GM23338 (cell line): Measurements from ENCODE around the gene ESR1. TPM values are rescaled to one million over a fixed set of nuclear protein-coding genes. Genes with fewer than 3 reads are reported as not detected.

Experiments used
- ATAC-seq: fragments of 200-7000 bp; cut with Tn5 transposase; 3 replicates; pipeline ENCODE4 v1.9.1; 2020
- DNase-seq: peaks from one replicate; pipeline ENCODE4 v3.0.0-alpha.2; 2015; ENCODE audit warnings: low spot score
- H2AFZ ChIP-seq: fragments of 200-600 bp; sonication (generic); 2 replicates; pipeline ENCODE4 v1.8.0; 2016; ENCODE audit warnings: antibody characterized with exemption, mild to moderate bottlenecking, moderate library complexity
- H3F3A ChIP-seq: fragments of 200-600 bp; sonication (generic); replicated peaks from 2 replicates; pipeline ENCODE4 v1.8.0; 2017; ENCODE audit warnings: antibody characterized with exemption, mixed run types, low read depth
- H3K27ac ChIP-seq: fragments of 200-600 bp; sonication (generic); 2 replicates; pipeline ENCODE4 v1.6.1; 2016; ENCODE audit warnings: low read depth
- H3K27me3 ChIP-seq: fragments of 200-600 bp; sonication (generic); 2 replicates; pipeline ENCODE4 v1.8.0; 2016; ENCODE audit warnings: mild to moderate bottlenecking, mixed run types, moderate library complexity; ENCODE audit not compliant: insufficient read depth
- H3K36me3 ChIP-seq: fragments of 200-600 bp; sonication (generic); 2 replicates; pipeline ENCODE4 v1.8.0; 2016; ENCODE audit warnings: mild to moderate bottlenecking; ENCODE audit not compliant: insufficient read depth
- H3K4me1 ChIP-seq: fragments of 200-600 bp; sonication (generic); 2 replicates; pipeline ENCODE4 v1.8.0; 2016; ENCODE audit warnings: mild to moderate bottlenecking, moderate library complexity; ENCODE audit not compliant: insufficient read depth
- H3K4me2 ChIP-seq: fragments of 200-600 bp; sonication (generic); 2 replicates; pipeline ENCODE4 v1.7.1; 2017; ENCODE audit warnings: mixed run types
- H3K4me3 ChIP-seq: fragments of 200-600 bp; sonication (generic); 2 replicates; pipeline ENCODE4 v1.6.1; 2016; ENCODE audit warnings: mixed run types
- H3K79me2 ChIP-seq: fragments of 200-600 bp; sonication (generic); replicated peaks from 2 replicates; pipeline ENCODE4 v1.8.0; 2017; ENCODE audit warnings: mild to moderate bottlenecking; ENCODE audit not compliant: insufficient read depth
- H3K9me2 ChIP-seq: fragments of 200-600 bp; sonication (generic); 2 replicates; pipeline ENCODE4 v1.8.0; 2017; ENCODE audit not compliant: insufficient read depth
- H4K20me1 ChIP-seq: fragments of 200-600 bp; sonication (generic); replicated peaks from 2 replicates; pipeline ENCODE4 v1.8.0; 2017; ENCODE audit warnings: mild to moderate bottlenecking; ENCODE audit not compliant: insufficient read depth
- H3K27ac Mint-ChIP-seq: 2 replicates; pipeline ENCODE4 v1.8.0; 2020; ENCODE audit warnings: inconsistent platforms, mild to moderate bottlenecking, moderate library complexity, mixed read lengths
- H3K27me3 Mint-ChIP-seq: 3 replicates; pipeline ENCODE4 v1.8.0; 2022; ENCODE audit warnings: low read depth, mild to moderate bottlenecking, moderate library complexity, mixed read lengths, inconsistent platforms; ENCODE audit not compliant: insufficient read depth, poor library complexity
- H3K36me3 Mint-ChIP-seq: 3 replicates; pipeline ENCODE4 v1.8.0; 2021; ENCODE audit warnings: low read depth, mild to moderate bottlenecking, inconsistent platforms, moderate library complexity, mixed read lengths
- H3K4me1 Mint-ChIP-seq: 3 replicates; pipeline ENCODE4 v1.8.0; 2020; ENCODE audit warnings: mild to moderate bottlenecking, inconsistent platforms, mixed read lengths
- H3K4me3 Mint-ChIP-seq: 3 replicates; pipeline ENCODE4 v1.8.0; 2021; ENCODE audit warnings: moderate library complexity, mild to moderate bottlenecking, inconsistent platforms, mixed read lengths
- H3K9me3 Mint-ChIP-seq: 3 replicates; pipeline ENCODE4 v1.8.0; 2020; ENCODE audit warnings: moderate library complexity, mild to moderate bottlenecking, inconsistent platforms, mixed read lengths
- ETS1 ChIP-seq: IDR thresholded peaks from 2 replicates; pipeline ENCODE4 v1.6.1; 2016; ENCODE audit warnings: antibody characterized with exemption
- POLR2AphosphoS5 ChIP-seq: IDR thresholded peaks from 2 replicates; pipeline ENCODE4 v1.6.1; 2016; ENCODE audit warnings: antibody characterized with exemption, low read depth
- STAT1 ChIP-seq: IDR thresholded peaks from one replicate; pipeline ENCODE4 v1.6.1; 2016; ENCODE audit warnings: antibody characterized with exemption; ENCODE audit not compliant: unreplicated experiment
- ZNF331 ChIP-seq: fragments of 250-450 bp; sonication (Bioruptor Pico); IDR thresholded peaks from 2 replicates; pipeline ENCODE4 v1.5.0; 2020; ENCODE audit warnings: low read depth, mild to moderate bottlenecking, moderate library complexity
- polyA plus RNA-seq: library from polyadenylated mRNA; unstranded; fragments of >200 nt; fragmentation: Nextera tagmentation; extraction: Ambion mirVana; gene quantifications from 2 replicates; pipeline ENCODE4 v1.2.1, GENCODE V29; 2016
- total RNA-seq: library from RNA; depleted of rRNA; stranded (reverse); fragments of >200 nt; shearing (Covaris generic); gene quantifications from 2 replicates; pipeline ENCODE4 v1.2.3, GENCODE V29; 2014
- TF ChIP-seq, protein P1 (sequence below): IDR thresholded peaks from one replicate; pipeline ENCODE4 v1.6.1; 2018; ENCODE audit warnings: antibody characterized with exemption; ENCODE audit not compliant: unreplicated experiment
- TF ChIP-seq, protein P2 (sequence below): fragments of 250-450 bp; sonication (Bioruptor Pico); IDR thresholded peaks from 2 replicates; pipeline ENCODE4 v1.5.0; 2020; ENCODE audit warnings: mild to moderate bottlenecking, moderate library complexity

The ESR1 gene
- total and polyA plus RNA-seq, 2 experiments from 2014 or later: 0.94 TPM; not detected in 1

DNA sequence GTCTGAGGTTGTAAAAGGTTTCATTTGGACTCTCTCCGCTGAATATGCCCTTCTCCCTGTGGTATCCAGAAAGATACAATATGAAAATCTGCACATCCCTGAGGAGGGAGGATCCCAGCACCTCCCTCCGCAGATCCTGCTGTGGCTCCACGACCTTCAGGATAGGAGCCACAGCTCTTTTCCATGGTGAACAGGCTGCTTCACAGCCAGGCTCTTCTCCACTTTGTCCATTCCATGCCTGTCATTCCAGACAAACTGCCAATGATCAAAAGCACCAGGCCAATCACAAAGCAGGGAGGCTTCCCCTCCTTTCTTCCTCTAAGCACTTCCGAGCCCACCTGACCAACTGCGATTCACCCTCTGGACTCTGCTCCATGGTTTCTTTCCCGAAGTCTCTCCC is 339.8 kb downstream of the ESR1 start:
- H3K9me2 ChIP-seq: no peaks in the 10 kb centered on the region
- H3F3A ChIP-seq: no peaks in the 10 kb centered on the region
- H3K27ac ChIP-seq: no peak overlapping the region
- no peak for DNase-seq
- H3K4me3 ChIP-seq: no peak overlapping the region
- no peak overlapping the region for H3K4me2 ChIP-seq
- no peaks in the 10 kb centered on the region for H3K9me3 Mint-ChIP-seq
- H3K27me3 Mint-ChIP-seq: peaks cover 2% of the 10 kb centered on the region
- H3K36me3 Mint-ChIP-seq: no peaks in the 10 kb centered on the region
- no peaks in the 10 kb centered on the region for H3K4me1 ChIP-seq
- H3K4me3 Mint-ChIP-seq: no peak overlapping the region
- no peak overlapping the region for H2AFZ ChIP-seq
- H3K79me2 ChIP-seq: no peaks in the 10 kb centered on the region
- no peaks in the 10 kb centered on the region for H3K36me3 ChIP-seq
- H4K20me1 ChIP-seq: no peaks in the 10 kb centered on the region
- no peak overlapping the region for H3K27ac Mint-ChIP-seq
- ATAC-seq: no peak
- H3K27me3 ChIP-seq: no peaks in the 10 kb centered on the region
- no peak for TF ChIP-seq STAT1
- no peak for TF ChIP-seq ETS1
- TF ChIP-seq, protein P1, sequence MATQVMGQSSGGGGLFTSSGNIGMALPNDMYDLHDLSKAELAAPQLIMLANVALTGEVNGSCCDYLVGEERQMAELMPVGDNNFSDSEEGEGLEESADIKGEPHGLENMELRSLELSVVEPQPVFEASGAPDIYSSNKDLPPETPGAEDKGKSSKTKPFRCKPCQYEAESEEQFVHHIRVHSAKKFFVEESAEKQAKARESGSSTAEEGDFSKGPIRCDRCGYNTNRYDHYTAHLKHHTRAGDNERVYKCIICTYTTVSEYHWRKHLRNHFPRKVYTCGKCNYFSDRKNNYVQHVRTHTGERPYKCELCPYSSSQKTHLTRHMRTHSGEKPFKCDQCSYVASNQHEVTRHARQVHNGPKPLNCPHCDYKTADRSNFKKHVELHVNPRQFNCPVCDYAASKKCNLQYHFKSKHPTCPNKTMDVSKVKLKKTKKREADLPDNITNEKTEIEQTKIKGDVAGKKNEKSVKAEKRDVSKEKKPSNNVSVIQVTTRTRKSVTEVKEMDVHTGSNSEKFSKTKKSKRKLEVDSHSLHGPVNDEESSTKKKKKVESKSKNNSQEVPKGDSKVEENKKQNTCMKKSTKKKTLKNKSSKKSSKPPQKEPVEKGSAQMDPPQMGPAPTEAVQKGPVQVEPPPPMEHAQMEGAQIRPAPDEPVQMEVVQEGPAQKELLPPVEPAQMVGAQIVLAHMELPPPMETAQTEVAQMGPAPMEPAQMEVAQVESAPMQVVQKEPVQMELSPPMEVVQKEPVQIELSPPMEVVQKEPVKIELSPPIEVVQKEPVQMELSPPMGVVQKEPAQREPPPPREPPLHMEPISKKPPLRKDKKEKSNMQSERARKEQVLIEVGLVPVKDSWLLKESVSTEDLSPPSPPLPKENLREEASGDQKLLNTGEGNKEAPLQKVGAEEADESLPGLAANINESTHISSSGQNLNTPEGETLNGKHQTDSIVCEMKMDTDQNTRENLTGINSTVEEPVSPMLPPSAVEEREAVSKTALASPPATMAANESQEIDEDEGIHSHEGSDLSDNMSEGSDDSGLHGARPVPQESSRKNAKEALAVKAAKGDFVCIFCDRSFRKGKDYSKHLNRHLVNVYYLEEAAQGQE: no peak
- no peak for TF ChIP-seq ZNF331 (CRISPR knock-in tag)
- TF ChIP-seq, protein P2, sequence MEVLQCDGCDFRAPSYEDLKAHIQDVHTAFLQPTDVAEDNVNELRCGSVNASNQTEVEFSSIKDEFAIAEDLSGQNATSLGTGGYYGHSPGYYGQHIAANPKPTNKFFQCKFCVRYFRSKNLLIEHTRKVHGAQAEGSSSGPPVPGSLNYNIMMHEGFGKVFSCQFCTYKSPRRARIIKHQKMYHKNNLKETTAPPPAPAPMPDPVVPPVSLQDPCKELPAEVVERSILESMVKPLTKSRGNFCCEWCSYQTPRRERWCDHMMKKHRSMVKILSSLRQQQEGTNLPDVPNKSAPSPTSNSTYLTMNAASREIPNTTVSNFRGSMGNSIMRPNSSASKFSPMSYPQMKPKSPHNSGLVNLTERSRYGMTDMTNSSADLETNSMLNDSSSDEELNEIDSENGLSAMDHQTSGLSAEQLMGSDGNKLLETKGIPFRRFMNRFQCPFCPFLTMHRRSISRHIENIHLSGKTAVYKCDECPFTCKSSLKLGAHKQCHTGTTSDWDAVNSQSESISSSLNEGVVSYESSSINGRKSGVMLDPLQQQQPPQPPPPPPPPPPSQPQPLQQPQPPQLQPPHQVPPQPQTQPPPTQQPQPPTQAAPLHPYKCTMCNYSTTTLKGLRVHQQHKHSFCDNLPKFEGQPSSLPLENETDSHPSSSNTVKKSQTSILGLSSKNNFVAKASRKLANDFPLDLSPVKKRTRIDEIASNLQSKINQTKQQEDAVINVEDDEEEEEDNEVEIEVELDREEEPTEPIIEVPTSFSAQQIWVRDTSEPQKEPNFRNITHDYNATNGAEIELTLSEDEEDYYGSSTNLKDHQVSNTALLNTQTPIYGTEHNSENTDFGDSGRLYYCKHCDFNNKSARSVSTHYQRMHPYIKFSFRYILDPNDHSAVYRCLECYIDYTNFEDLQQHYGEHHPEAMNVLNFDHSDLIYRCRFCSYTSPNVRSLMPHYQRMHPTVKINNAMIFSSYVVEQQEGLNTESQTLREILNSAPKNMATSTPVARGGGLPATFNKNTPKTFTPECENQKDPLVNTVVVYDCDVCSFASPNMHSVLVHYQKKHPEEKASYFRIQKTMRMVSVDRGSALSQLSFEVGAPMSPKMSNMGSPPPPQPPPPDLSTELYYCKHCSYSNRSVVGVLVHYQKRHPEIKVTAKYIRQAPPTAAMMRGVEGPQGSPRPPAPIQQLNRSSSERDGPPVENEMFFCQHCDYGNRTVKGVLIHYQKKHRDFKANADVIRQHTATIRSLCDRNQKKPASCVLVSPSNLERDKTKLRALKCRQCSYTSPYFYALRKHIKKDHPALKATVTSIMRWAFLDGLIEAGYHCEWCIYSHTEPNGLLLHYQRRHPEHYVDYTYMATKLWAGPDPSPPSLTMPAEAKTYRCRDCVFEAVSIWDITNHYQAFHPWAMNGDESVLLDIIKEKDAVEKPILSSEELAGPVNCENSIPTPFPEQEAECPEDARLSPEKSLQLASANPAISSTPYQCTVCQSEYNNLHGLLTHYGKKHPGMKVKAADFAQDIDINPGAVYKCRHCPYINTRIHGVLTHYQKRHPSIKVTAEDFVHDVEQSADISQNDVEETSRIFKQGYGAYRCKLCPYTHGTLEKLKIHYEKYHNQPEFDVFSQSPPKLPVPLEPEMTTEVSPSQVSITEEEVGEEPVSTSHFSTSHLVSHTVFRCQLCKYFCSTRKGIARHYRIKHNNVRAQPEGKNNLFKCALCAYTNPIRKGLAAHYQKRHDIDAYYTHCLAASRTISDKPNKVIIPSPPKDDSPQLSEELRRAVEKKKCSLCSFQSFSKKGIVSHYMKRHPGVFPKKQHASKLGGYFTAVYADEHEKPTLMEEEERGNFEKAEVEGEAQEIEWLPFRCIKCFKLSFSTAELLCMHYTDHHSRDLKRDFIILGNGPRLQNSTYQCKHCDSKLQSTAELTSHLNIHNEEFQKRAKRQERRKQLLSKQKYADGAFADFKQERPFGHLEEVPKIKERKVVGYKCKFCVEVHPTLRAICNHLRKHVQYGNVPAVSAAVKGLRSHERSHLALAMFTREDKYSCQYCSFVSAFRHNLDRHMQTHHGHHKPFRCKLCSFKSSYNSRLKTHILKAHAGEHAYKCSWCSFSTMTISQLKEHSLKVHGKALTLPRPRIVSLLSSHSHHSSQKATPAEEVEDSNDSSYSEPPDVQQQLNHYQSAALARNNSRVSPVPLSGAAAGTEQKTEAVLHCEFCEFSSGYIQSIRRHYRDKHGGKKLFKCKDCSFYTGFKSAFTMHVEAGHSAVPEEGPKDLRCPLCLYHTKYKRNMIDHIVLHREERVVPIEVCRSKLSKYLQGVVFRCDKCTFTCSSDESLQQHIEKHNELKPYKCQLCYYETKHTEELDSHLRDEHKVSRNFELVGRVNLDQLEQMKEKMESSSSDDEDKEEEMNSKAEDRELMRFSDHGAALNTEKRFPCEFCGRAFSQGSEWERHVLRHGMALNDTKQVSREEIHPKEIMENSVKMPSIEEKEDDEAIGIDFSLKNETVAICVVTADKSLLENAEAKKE (CRISPR knock-in tag): no peak
- no peak for TF ChIP-seq POLR2AphosphoS5
- peaks cover 10% of the 10 kb centered on the region for H3K4me1 Mint-ChIP-seq
